HL-60 (cell line): Measurements from ENCODE around the gene WLS.
"Not testable (repeated sequence)": the region's sequence is repeated elsewhere in the genome, so short reads cannot be mapped to it uniquely, and the experiment has no call there.

ENCODE experiments used
- DNase-seq, 2 experiments: peaks; one replicate each; pipeline ENCODE4 v3.0.0-alpha.2; 2010 to 2020; ENCODE audit warnings: low read depth in 1 of 2, low spot score in 1 of 2
- H3K27ac ChIP-seq: fragments of 250-450 bp; sonication (Bioruptor Pico); replicated peaks from 2 replicates; pipeline ENCODE4 v1.5.1; 2020; ENCODE audit warnings: mild to moderate bottlenecking, moderate library complexity
- H3K27me3 ChIP-seq: fragments of 250-450 bp; sonication (Bioruptor Pico); 2 replicates; pipeline ENCODE4 v1.5.1; 2021; ENCODE audit warnings: mild to moderate bottlenecking, moderate library complexity; ENCODE audit not compliant: insufficient read depth, poor library complexity, severe bottlenecking
- H3K4me3 ChIP-seq: replicated peaks from 2 replicates; pipeline ENCODE4 v1.5.1; 2011; ENCODE audit warnings: mild to moderate bottlenecking, control low read depth, low read length; ENCODE audit not compliant: insufficient read depth
- CTCF ChIP-seq: IDR thresholded peaks from one replicate; pipeline ENCODE4 v1.5.1; 2011; ENCODE audit warnings: low read length, control low read depth, inconsistent platforms; ENCODE audit not compliant: insufficient read depth
- GABPA ChIP-seq: IDR thresholded peaks from 2 replicates; pipeline ENCODE4 v1.6.1; 2012; ENCODE audit warnings: low read depth
- POLR2AphosphoS5 ChIP-seq: IDR thresholded peaks from 2 replicates; pipeline ENCODE4 v1.6.1; 2012; ENCODE audit warnings: low read depth
- REST ChIP-seq: IDR thresholded peaks from 2 replicates; pipeline ENCODE4 v1.6.1; 2012; ENCODE audit warnings: low read depth; ENCODE audit not compliant: insufficient replicate concordance
- SPI1 ChIP-seq: IDR thresholded peaks from 2 replicates; pipeline ENCODE4 v1.6.1; 2012; ENCODE audit warnings: low read depth, mild to moderate bottlenecking, borderline replicate concordance

Gene WLS

GRCh38 chr1:68271596-68271995 lies 39.3 kb upstream of the WLS start:
- no peak for TF ChIP-seq GABPA
- no peak overlapping the region for H3K4me3 ChIP-seq
- H3K27ac ChIP-seq: no peak overlapping the region
- no peak for DNase-seq
- no peaks in the 10 kb centered on the region for H3K27me3 ChIP-seq

DNA sequence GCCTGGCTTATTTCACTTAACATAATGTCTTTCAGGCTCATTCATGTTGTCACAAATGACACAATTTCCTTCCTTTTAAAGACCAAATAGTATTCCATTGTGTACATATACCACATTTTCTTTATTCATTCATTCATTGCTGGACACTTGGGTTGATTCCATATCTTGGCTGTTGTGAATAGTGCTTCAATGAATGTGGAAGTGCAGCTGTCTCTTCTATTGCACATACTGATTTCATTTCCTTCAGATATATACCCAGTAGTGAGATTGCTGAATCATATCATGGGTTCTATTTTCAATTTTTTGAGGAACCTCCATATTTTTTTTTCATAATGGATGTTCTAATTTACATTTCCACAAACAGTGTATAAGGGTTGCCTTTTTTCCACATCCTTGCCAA lies 38.6 kb upstream of the WLS start:
- TF ChIP-seq REST: no peak
- no peak for TF ChIP-seq POLR2AphosphoS5
- peak; percentile 45; the same call in 1 of the 2 replicates for TF ChIP-seq SPI1
- Histone ChIP-seq H3K4me3 (no peak overlapping the region), H3K27ac (no peak overlapping the region), H3K27me3 (no peaks in the 10 kb centered on the region)
- no peak for DNase-seq

DNA sequence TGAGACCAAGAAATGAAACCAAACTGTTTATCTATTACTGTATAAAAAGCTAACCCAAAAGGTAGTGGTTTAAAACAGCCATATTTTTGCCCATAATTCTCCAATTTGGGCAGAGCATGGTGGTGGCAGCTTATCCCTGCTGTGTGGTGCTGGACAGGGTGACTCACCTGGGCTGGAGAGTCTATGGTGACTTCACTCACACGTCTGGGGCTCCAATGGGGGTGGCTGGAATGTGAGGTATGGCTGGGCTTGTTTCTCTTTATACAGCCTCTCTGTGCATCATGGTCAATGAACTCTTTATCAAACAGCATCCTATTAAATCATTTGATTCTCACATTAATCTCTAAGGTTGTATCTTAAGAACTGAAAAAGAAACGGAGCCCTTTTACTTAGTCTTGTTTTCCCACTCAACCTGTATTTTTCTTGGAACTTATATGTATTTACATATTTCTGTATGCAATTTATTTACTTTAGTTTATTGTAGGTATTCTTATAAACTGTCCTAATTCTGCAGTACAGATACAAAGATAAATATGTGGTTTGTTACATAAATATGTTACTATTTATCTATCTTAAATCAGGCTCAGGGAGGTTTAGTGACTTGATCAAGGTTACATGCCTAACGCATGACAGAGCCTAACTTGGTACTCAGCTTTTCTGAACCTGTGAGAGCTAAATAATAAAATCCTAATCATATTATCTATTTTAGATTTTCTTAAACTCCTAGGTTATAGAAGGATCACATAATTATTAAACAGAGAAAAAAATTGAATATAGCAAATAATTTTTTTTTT lies 37.5 kb upstream of the WLS start:
- Histone ChIP-seq H3K27ac (no peak overlapping the region), H3K4me3 (no peak overlapping the region), H3K27me3 (no peaks in the 10 kb centered on the region)
- no peak for DNase-seq
- TF ChIP-seq POLR2AphosphoS5: no peak
- TF ChIP-seq CTCF: no peak
- TF ChIP-seq SPI1: no peak

DNA sequence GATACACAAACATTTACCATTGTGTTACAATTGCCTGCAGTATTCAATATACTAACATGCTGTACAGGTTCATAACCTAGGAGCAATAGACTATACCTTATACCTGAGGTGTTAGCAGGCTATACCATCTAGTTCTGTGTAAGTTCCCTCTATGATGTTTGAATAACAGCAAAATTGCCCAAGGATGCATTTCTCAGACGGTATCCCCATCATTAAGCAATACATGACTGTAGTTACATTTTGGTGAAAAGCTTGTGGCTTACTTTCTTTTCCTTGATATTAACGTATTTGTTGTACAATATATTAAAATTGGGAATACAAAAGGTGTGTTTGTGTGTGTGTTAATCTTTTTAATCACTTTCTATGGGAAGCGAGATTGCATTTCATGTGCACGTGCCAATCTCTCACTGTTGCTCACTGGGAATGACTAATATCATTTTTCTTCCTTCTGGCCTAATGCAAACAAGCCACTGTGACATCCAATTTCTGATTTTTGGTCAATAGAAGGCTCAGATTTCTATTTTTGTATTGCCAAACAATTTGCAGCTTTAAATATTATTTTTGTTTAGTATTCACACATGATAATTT lies 36.7 kb upstream of the WLS start:
- no peak overlapping the region for H3K4me3 ChIP-seq
- TF ChIP-seq CTCF (no peak), SPI1 (no peak), GABPA (no peak), POLR2AphosphoS5 (no peak), REST (no peak)

DNA sequence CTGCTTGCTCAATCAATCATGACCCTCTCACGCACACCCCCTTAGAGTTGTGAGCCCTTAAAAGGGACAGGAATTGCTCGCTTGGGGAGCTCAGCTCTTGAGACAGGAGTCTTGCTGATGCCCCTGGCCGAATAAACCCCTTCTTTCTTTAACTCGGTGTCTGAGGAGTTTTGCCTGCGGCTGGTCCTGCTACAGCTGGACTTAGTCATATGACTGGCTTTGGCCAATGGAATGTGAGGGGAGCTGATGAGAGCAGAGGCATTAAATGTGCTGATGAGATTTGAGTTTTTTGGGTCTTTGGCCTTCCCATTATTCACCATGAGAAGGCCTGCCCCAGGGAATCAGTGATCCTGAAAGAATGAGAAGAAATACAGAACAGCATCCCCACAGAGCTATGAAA lies 24.5 kb upstream of the WLS start:
- H3K27me3 ChIP-seq, DNase-seq, H3K27ac ChIP-seq, H3K4me3 ChIP-seq: not testable (repeated sequence)

More for the DNA sequence above, 36.7 kb upstream of the WLS start:
- no peaks in the 10 kb centered on the region for H3K27me3 ChIP-seq
- no peak overlapping the region for H3K27ac ChIP-seq
- DNase-seq: peak in 1 of 2 experiments; percentile 10
